SK-N-SH (cell line): ENCODE results near the gene MYH7B. TPM values are rescaled to one million over a fixed set of nuclear protein-coding genes. Genes with fewer than 3 reads are reported as not detected.

Experiments
- CTCF ChIA-PET: fragments of 300-600, 350-600 bp; formaldehyde crosslinking; extraction: SDS; loops from one replicate; lab custom pipeline; 2021; lab: Yijun Ruan, JAX
- POLR2A ChIA-PET: fragments of 350-600 bp; sonication (Branson Sonifier 250); formaldehyde crosslinking; extraction: SDS; loops from one replicate; lab custom pipeline; 2020; ENCODE audit warnings: antibody characterized with exemption, inconsistent platforms; lab: Yijun Ruan, JAX
- DNase-seq: peaks from one replicate; pipeline ENCODE4 v3.0.0; 2012
- H2AFZ ChIP-seq: fragments of 200-600 bp; sonication (generic); 2 replicates; pipeline ENCODE4 v1.8.1; 2016; ENCODE audit warnings: antibody characterized with exemption, mild to moderate bottlenecking, low read depth
- H3F3A ChIP-seq: fragments of 200-600 bp; sonication (generic); replicated peaks from 2 replicates; pipeline ENCODE3; 2016; ENCODE audit warnings: antibody characterized with exemption, mild to moderate bottlenecking; ENCODE audit not compliant: insufficient read depth
- H3K27ac ChIP-seq, 2 experiments: fragments of 200-500 bp in 1 of 2; fragments of 200-600 bp in 1 of 2; sonication (Bioruptor generic) in 1 of 2; sonication (generic), shearing (Covaris generic) in 1 of 2; 2 replicates each; pipeline versions ENCODE4 v1.5.1 to v1.6.1; 2014 to 2016; ENCODE audit warnings: low read depth in 2 of 2, inconsistent platforms in 1 of 2, low read length in 1 of 2, mild to moderate bottlenecking in 1 of 2, mixed read lengths in 1 of 2
- H3K27me3 ChIP-seq: fragments of 200-600 bp; sonication (generic), shearing (Covaris generic); 2 replicates; pipeline ENCODE4 v1.6.1; 2016; ENCODE audit warnings: mixed run types; ENCODE audit not compliant: insufficient read depth
- H3K36me3 ChIP-seq, 2 experiments: fragments of 200-500 bp in 1 of 2; fragments of 200-600 bp in 1 of 2; sonication (Bioruptor generic) in 1 of 2; sonication (generic) in 1 of 2; replicated peaks in 1 of 2; 2 replicates each; pipeline versions ENCODE3 to v1.5.1; 2014 to 2016; ENCODE audit warnings: low read length in 1 of 2, mild to moderate bottlenecking in 1 of 2; ENCODE audit not compliant: insufficient read depth in 2 of 2, control insufficient read depth in 1 of 2
- H3K4me1 ChIP-seq, 2 experiments: fragments of 200-500 bp in 1 of 2; fragments of 200-600 bp in 1 of 2; sonication (Bioruptor generic) in 1 of 2; sonication (generic), shearing (Covaris generic) in 1 of 2; 2 replicates each; pipeline versions ENCODE4 v1.5.1 to v1.6.1; 2014 to 2016; ENCODE audit warnings: low read depth in 1 of 2, low read length in 1 of 2, mixed run types in 1 of 2; ENCODE audit not compliant: insufficient read depth in 2 of 2, control insufficient read depth in 1 of 2
- H3K4me2 ChIP-seq: fragments of 200-600 bp; sonication (generic), shearing (Covaris generic); 2 replicates; pipeline ENCODE4 v1.6.1; 2017; ENCODE audit warnings: mixed run types
- H3K4me3 ChIP-seq, 2 experiments: fragments of 200-500 bp in 1 of 2; fragments of 200-600 bp in 1 of 2; sonication (Bioruptor generic) in 1 of 2; sonication (generic), shearing (Covaris generic) in 1 of 2; 2 replicates each; pipeline versions ENCODE4 v1.5.1 to v1.8.1; 2014 to 2016; ENCODE audit warnings: low read depth in 2 of 2, inconsistent platforms in 1 of 2, low read length in 1 of 2, mild to moderate bottlenecking in 1 of 2, mixed read lengths in 1 of 2, moderate library complexity in 1 of 2
- H3K79me2 ChIP-seq: fragments of 200-600 bp; sonication (generic); 2 replicates; pipeline ENCODE4 v1.8.1; 2017; ENCODE audit warnings: mild to moderate bottlenecking; ENCODE audit not compliant: insufficient read depth
- H3K9ac ChIP-seq: fragments of 200-600 bp; sonication (generic); 2 replicates; pipeline ENCODE4 v1.6.1; 2017; ENCODE audit warnings: mixed run types
- H3K9me2 ChIP-seq: fragments of 200-600 bp; sonication (generic); 2 replicates; pipeline ENCODE4 v1.6.1; 2017; ENCODE audit warnings: mixed run types
- H3K9me3 ChIP-seq: fragments of 200-600 bp; sonication (generic); 2 replicates; pipeline ENCODE4 v1.6.1; 2017; ENCODE audit warnings: mixed run types, mild to moderate bottlenecking, moderate library complexity
- H4K20me1 ChIP-seq: fragments of 200-600 bp; sonication (generic); 2 replicates; pipeline ENCODE4 v1.6.1; 2017; ENCODE audit warnings: mild to moderate bottlenecking, mixed run types; ENCODE audit not compliant: insufficient read depth
- CHD2 ChIP-seq: fragments of 150-350 bp; IDR thresholded peaks from 2 replicates; pipeline ENCODE4 v1.6.1; 2018; ENCODE audit warnings: low read length; ENCODE audit not compliant: partially characterized antibody
- EP300 ChIP-seq, 2 experiments: IDR thresholded peaks; 2 replicates each; pipeline versions ENCODE4 v1.4.0 to v1.6.1; 2012; ENCODE audit warnings: borderline replicate concordance in 1 of 2, low read depth in 1 of 2, low read length in 1 of 2
- GABPA ChIP-seq: IDR thresholded peaks from 2 replicates; pipeline ENCODE4 v1.4.0; 2012; ENCODE audit warnings: low read depth, mild to moderate bottlenecking
- JUND ChIP-seq: IDR thresholded peaks from 2 replicates; pipeline ENCODE4 v1.4.0; 2012
- MEF2A ChIP-seq: IDR thresholded peaks from 2 replicates; pipeline ENCODE4 v1.4.0; 2012; ENCODE audit warnings: low read depth, borderline replicate concordance
- MXI1 ChIP-seq: IDR thresholded peaks from 2 replicates; pipeline ENCODE4 v1.6.1; 2012; ENCODE audit warnings: mild to moderate bottlenecking, low read depth, low read length, improper control_type of control experiment
- NFIC ChIP-seq: IDR thresholded peaks from 2 replicates; pipeline ENCODE4 v1.4.0; 2012; ENCODE audit warnings: borderline replicate concordance
- NRF1 ChIP-seq: IDR thresholded peaks from 2 replicates; pipeline ENCODE4 v1.6.1; 2012; ENCODE audit warnings: low read depth, mild to moderate bottlenecking, low read length
- RCOR1 ChIP-seq: fragments of 150-350 bp; IDR thresholded peaks from 2 replicates; pipeline ENCODE4 v1.6.1; 2017; ENCODE audit warnings: antibody characterized with exemption, low read length
- TCF12 ChIP-seq: IDR thresholded peaks from 2 replicates; pipeline ENCODE4 v1.4.0; 2012
- TEAD4 ChIP-seq: IDR thresholded peaks from 2 replicates; pipeline ENCODE4 v1.4.0; 2012; ENCODE audit warnings: mild to moderate bottlenecking, borderline replicate concordance; ENCODE audit not compliant: insufficient read depth
- YY1 ChIP-seq: IDR thresholded peaks from 2 replicates; pipeline ENCODE4 v1.4.0; 2012; ENCODE audit warnings: low read depth, mild to moderate bottlenecking
- WGBS: methylation state at CpG from one replicate; pipeline ENCODE4 v1.1.6; 2017; ENCODE audit warnings: low lambda C conversion rate; 5-methylcytosine and 5-hydroxymethylcytosine counted together
- polyA plus RNA-seq, 3 experiments: library from polyadenylated mRNA; depleted of rRNA; stranded (reverse); fragments of >200 nt; gene quantifications; 2 replicates each; pipeline ENCODE4 v1.2.3, GENCODE V29; 2012
- TF ChIP-seq, protein P1 (sequence below): fragments of 150-350 bp; IDR thresholded peaks from 2 replicates; pipeline ENCODE4 v1.6.1; 2017; ENCODE audit warnings: antibody characterized with exemption, low read length, low read depth, borderline replicate concordance
- TF ChIP-seq, protein P2 (sequence below): IDR thresholded peaks from 2 replicates; pipeline ENCODE4 v1.4.0; 2012; ENCODE audit warnings: low read depth, borderline replicate concordance

The MYH7B gene
- polyA plus RNA-seq, 1 of the 3 experiments (the other 2 are of a cell fraction) = 0.41 TPM

DNA sequence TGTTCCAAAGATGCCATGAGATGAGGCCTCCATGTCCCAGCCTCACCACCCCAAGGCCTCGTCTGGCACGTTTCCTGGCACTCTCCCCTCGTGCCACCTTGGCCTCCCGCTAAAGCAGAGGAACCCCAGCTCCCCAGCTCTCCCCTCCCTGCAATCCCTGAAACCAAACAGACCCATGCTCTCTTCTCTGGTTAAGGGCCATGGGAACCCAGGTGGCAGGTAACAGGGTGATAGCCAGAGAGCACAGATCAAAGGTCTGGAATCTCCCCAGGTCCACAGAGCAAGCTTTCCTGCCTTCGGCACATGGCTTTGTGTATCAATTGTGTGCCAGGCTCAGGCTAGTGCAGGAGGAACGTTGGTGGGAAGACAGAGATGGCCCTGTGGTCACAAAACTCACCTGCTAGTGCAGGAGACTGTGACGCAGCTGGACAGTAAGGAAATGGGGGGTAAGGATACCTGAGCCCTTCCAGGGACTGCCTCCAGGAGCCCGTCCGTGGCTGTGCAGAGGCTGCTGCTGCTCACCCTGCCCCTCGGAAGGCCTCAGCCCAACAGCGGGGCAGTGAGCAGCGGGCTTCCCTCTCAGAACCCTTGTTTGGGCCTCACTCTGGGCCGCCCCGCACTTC is 39.0 kb downstream of the MYH7B start:
- DNase-seq = no peak
- POLR2A ChIA-PET = interaction anchor here (1.1 kb wide), 1 partner anchor 9 kb away, joined by 3 read pairs; no protein-coding TSS in a partner anchor
- no peaks in the 10 kb centered on the region for H3K79me2 ChIP-seq
- WGBS = 91% methylated on average over 10 of the region's 14 CpGs
- H2AFZ ChIP-seq = no peak overlapping the region
- H3K9me2 ChIP-seq = no peaks in the 10 kb centered on the region
- no peak overlapping the region for H3K4me2 ChIP-seq
- H3K4me3 ChIP-seq = no peak overlapping the region
- no peaks in the 10 kb centered on the region for H3K4me1 ChIP-seq
- peaks cover 0 to 39% of the 10 kb centered on the region in 2 experiments for H3K36me3 ChIP-seq
- no peak overlapping the region for H3K27ac ChIP-seq
- H3K9ac ChIP-seq = no peak overlapping the region
- no peaks in the 10 kb centered on the region for H4K20me1 ChIP-seq
- TF ChIP-seq TCF12 (no peak), CHD2 (no peak), RCOR1 (no peak), MXI1 (no peak), MEF2A (no peak), TEAD4 (no peak)
- TF ChIP-seq, all 33 proteins: peak for 0
- Histone ChIP-seq H3F3A (no peaks in the 10 kb centered on the region), H3K27me3 (no peaks in the 10 kb centered on the region), H3K9me3 (no peaks in the 10 kb centered on the region)
- CTCF ChIA-PET = interaction anchor here (0.8 kb wide), 1 partner anchor 126 kb away, joined by 3 read pairs; no protein-coding TSS in a partner anchor

DNA sequence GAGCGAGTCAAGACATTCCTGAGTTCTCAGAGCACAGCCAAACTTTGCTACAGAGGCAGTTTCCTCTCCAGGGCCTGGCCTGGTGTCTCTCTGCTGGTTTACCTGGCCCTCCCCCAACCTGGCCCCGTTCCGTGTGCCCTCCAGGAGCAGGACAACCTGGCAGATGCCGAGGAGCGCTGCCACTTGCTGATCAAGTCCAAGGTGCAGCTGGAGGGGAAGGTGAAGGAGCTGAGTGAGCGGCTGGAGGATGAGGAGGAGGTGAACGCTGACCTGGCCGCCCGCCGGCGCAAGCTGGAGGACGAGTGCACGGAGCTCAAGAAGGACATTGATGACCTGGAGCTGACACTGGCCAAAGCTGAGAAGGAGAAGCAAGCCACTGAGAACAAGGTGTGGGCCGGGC is 39.5 kb downstream of the MYH7B start:
- WGBS = 96% methylated on average over 12 of the region's 14 CpGs
- H3K4me3 ChIP-seq = no peak overlapping the region
- no peaks in the 10 kb centered on the region for H3F3A ChIP-seq
- no peak for DNase-seq
- no peaks in the 10 kb centered on the region for H3K9me3 ChIP-seq
- CTCF ChIA-PET = no interaction called here
- TF ChIP-seq GABPA = no peak
- TF ChIP-seq, protein P1, sequence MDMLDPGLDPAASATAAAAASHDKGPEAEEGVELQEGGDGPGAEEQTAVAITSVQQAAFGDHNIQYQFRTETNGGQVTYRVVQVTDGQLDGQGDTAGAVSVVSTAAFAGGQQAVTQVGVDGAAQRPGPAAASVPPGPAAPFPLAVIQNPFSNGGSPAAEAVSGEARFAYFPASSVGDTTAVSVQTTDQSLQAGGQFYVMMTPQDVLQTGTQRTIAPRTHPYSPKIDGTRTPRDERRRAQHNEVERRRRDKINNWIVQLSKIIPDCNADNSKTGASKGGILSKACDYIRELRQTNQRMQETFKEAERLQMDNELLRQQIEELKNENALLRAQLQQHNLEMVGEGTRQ = no peak
- no peak for TF ChIP-seq TEAD4
- no peak for TF ChIP-seq EP300 (IDR thresholded peaks at IDR 0.05; ENCODE audit: borderline replicate concordance in 1 of 2, low read depth in 1 of 2, low read length in 1 of 2)
- no peak for TF ChIP-seq JUND
- TF ChIP-seq CHD2 = no peak
- no peak for TF ChIP-seq YY1
- no peak for TF ChIP-seq MEF2A
- TF ChIP-seq NRF1 = no peak
- TF ChIP-seq, protein P2, sequence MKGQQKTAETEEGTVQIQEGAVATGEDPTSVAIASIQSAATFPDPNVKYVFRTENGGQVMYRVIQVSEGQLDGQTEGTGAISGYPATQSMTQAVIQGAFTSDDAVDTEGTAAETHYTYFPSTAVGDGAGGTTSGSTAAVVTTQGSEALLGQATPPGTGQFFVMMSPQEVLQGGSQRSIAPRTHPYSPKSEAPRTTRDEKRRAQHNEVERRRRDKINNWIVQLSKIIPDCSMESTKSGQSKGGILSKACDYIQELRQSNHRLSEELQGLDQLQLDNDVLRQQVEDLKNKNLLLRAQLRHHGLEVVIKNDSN = no peak
- TF ChIP-seq NFIC = no peak
- no peak for TF ChIP-seq TCF12
- H3K36me3 ChIP-seq = peaks cover 0 to 45% of the 10 kb centered on the region in 2 experiments
- H2AFZ ChIP-seq = no peak overlapping the region
- no peaks in the 10 kb centered on the region for H3K27me3 ChIP-seq
- POLR2A ChIA-PET = no interaction called here
- no peak overlapping the region for H3K27ac ChIP-seq
- H3K9me2 ChIP-seq = no peaks in the 10 kb centered on the region
- no peak overlapping the region for H3K4me2 ChIP-seq
- H3K79me2 ChIP-seq = no peaks in the 10 kb centered on the region
- H3K9ac ChIP-seq = no peak overlapping the region
- H4K20me1 ChIP-seq = no peaks in the 10 kb centered on the region
- H3K4me1 ChIP-seq = no peaks in the 10 kb centered on the region
